SK-N-SH (cell line): ENCODE measurements around the gene RAE1. TPM values are rescaled to one million over a fixed set of nuclear protein-coding genes. Genes with fewer than 3 reads are reported as not detected.
A peak's percentile ranks its signal among the peaks of the same experiment; 100 is the strongest.

Source experiments
- CTCF ChIA-PET: fragments of 300-600, 350-600 bp; formaldehyde crosslinking; extraction: SDS; loops from one replicate; lab custom pipeline; 2021; lab: Yijun Ruan, JAX
- POLR2A ChIA-PET: fragments of 350-600 bp; sonication (Branson Sonifier 250); formaldehyde crosslinking; extraction: SDS; loops from one replicate; lab custom pipeline; 2020; ENCODE audit warnings: antibody characterized with exemption, inconsistent platforms; lab: Yijun Ruan, JAX
- DNase-seq: peaks from one replicate; pipeline ENCODE4 v3.0.0; 2012
- H2AFZ ChIP-seq: fragments of 200-600 bp; sonication (generic); 2 replicates; pipeline ENCODE4 v1.8.1; 2016; ENCODE audit warnings: antibody characterized with exemption, mild to moderate bottlenecking, low read depth
- H3F3A ChIP-seq: fragments of 200-600 bp; sonication (generic); replicated peaks from 2 replicates; pipeline ENCODE3; 2016; ENCODE audit warnings: antibody characterized with exemption, mild to moderate bottlenecking; ENCODE audit not compliant: insufficient read depth
- H3K27ac ChIP-seq, 2 experiments: fragments of 200-500 bp in 1 of 2; fragments of 200-600 bp in 1 of 2; sonication (Bioruptor generic) in 1 of 2; sonication (generic), shearing (Covaris generic) in 1 of 2; 2 replicates each; pipeline versions ENCODE4 v1.5.1 to v1.6.1; 2014 to 2016; ENCODE audit warnings: low read depth in 2 of 2, inconsistent platforms in 1 of 2, low read length in 1 of 2, mild to moderate bottlenecking in 1 of 2, mixed read lengths in 1 of 2
- H3K27me3 ChIP-seq: fragments of 200-600 bp; sonication (generic), shearing (Covaris generic); 2 replicates; pipeline ENCODE4 v1.6.1; 2016; ENCODE audit warnings: mixed run types; ENCODE audit not compliant: insufficient read depth
- H3K36me3 ChIP-seq, 2 experiments: fragments of 200-500 bp in 1 of 2; fragments of 200-600 bp in 1 of 2; sonication (Bioruptor generic) in 1 of 2; sonication (generic) in 1 of 2; replicated peaks in 1 of 2; 2 replicates each; pipeline versions ENCODE3 to v1.5.1; 2014 to 2016; ENCODE audit warnings: low read length in 1 of 2, mild to moderate bottlenecking in 1 of 2; ENCODE audit not compliant: insufficient read depth in 2 of 2, control insufficient read depth in 1 of 2
- H3K4me1 ChIP-seq, 2 experiments: fragments of 200-500 bp in 1 of 2; fragments of 200-600 bp in 1 of 2; sonication (Bioruptor generic) in 1 of 2; sonication (generic), shearing (Covaris generic) in 1 of 2; 2 replicates each; pipeline versions ENCODE4 v1.5.1 to v1.6.1; 2014 to 2016; ENCODE audit warnings: low read depth in 1 of 2, low read length in 1 of 2, mixed run types in 1 of 2; ENCODE audit not compliant: insufficient read depth in 2 of 2, control insufficient read depth in 1 of 2
- H3K4me2 ChIP-seq: fragments of 200-600 bp; sonication (generic), shearing (Covaris generic); 2 replicates; pipeline ENCODE4 v1.6.1; 2017; ENCODE audit warnings: mixed run types
- H3K4me3 ChIP-seq, 2 experiments: fragments of 200-500 bp in 1 of 2; fragments of 200-600 bp in 1 of 2; sonication (Bioruptor generic) in 1 of 2; sonication (generic), shearing (Covaris generic) in 1 of 2; 2 replicates each; pipeline versions ENCODE4 v1.5.1 to v1.8.1; 2014 to 2016; ENCODE audit warnings: low read depth in 2 of 2, inconsistent platforms in 1 of 2, low read length in 1 of 2, mild to moderate bottlenecking in 1 of 2, mixed read lengths in 1 of 2, moderate library complexity in 1 of 2
- H3K79me2 ChIP-seq: fragments of 200-600 bp; sonication (generic); 2 replicates; pipeline ENCODE4 v1.8.1; 2017; ENCODE audit warnings: mild to moderate bottlenecking; ENCODE audit not compliant: insufficient read depth
- H3K9ac ChIP-seq: fragments of 200-600 bp; sonication (generic); 2 replicates; pipeline ENCODE4 v1.6.1; 2017; ENCODE audit warnings: mixed run types
- H3K9me2 ChIP-seq: fragments of 200-600 bp; sonication (generic); 2 replicates; pipeline ENCODE4 v1.6.1; 2017; ENCODE audit warnings: mixed run types
- H3K9me3 ChIP-seq: fragments of 200-600 bp; sonication (generic); 2 replicates; pipeline ENCODE4 v1.6.1; 2017; ENCODE audit warnings: mixed run types, mild to moderate bottlenecking, moderate library complexity
- H4K20me1 ChIP-seq: fragments of 200-600 bp; sonication (generic); 2 replicates; pipeline ENCODE4 v1.6.1; 2017; ENCODE audit warnings: mild to moderate bottlenecking, mixed run types; ENCODE audit not compliant: insufficient read depth
- CHD2 ChIP-seq: fragments of 150-350 bp; IDR thresholded peaks from 2 replicates; pipeline ENCODE4 v1.6.1; 2018; ENCODE audit warnings: low read length; ENCODE audit not compliant: partially characterized antibody
- EP300 ChIP-seq, 2 experiments: IDR thresholded peaks; 2 replicates each; pipeline versions ENCODE4 v1.4.0 to v1.6.1; 2012; ENCODE audit warnings: borderline replicate concordance in 1 of 2, low read depth in 1 of 2, low read length in 1 of 2
- EZH2phosphoT487 ChIP-seq: fragments of 200-600 bp; sonication (generic); IDR thresholded peaks from 2 replicates; pipeline ENCODE4 v1.6.1; 2017; ENCODE audit warnings: low read depth, mixed run types, mild to moderate bottlenecking, antibody characterized with exemption, moderate library complexity, borderline replicate concordance
- FOSL2 ChIP-seq: IDR thresholded peaks from 2 replicates; pipeline ENCODE4 v1.4.0; 2012; ENCODE audit warnings: low read depth, mild to moderate bottlenecking, moderate library complexity, borderline replicate concordance
- FOXJ3 ChIP-seq: sonication (generic); formaldehyde crosslinking; IDR thresholded peaks from 2 replicates; pipeline ENCODE4 v1.5.1; 2020; ENCODE audit warnings: mild to moderate bottlenecking, missing genetic modification reagents
- FOXM1 ChIP-seq: IDR thresholded peaks from 2 replicates; pipeline ENCODE4 v1.4.0; 2012; ENCODE audit warnings: low read depth, mild to moderate bottlenecking
- JUND ChIP-seq: IDR thresholded peaks from 2 replicates; pipeline ENCODE4 v1.4.0; 2012
- MEF2A ChIP-seq: IDR thresholded peaks from 2 replicates; pipeline ENCODE4 v1.4.0; 2012; ENCODE audit warnings: low read depth, borderline replicate concordance
- NFIC ChIP-seq: IDR thresholded peaks from 2 replicates; pipeline ENCODE4 v1.4.0; 2012; ENCODE audit warnings: borderline replicate concordance
- POLR2AphosphoS5 ChIP-seq: IDR thresholded peaks from 2 replicates; pipeline ENCODE4 v1.6.1; 2012; ENCODE audit warnings: low read depth, low read length
- RAD21 ChIP-seq: IDR thresholded peaks from 2 replicates; pipeline ENCODE4 v1.6.1; 2012; ENCODE audit warnings: mild to moderate bottlenecking, low read length
- RCOR1 ChIP-seq: fragments of 150-350 bp; IDR thresholded peaks from 2 replicates; pipeline ENCODE4 v1.6.1; 2017; ENCODE audit warnings: antibody characterized with exemption, low read length
- RFX5 ChIP-seq: IDR thresholded peaks from 2 replicates; pipeline ENCODE4 v1.6.1; 2012; ENCODE audit warnings: mild to moderate bottlenecking, improper control_type of control experiment, low read length
- RXRA ChIP-seq: IDR thresholded peaks from 2 replicates; pipeline ENCODE4 v1.4.0; 2012; ENCODE audit warnings: low read depth, mild to moderate bottlenecking, borderline replicate concordance
- SIN3A ChIP-seq: IDR thresholded peaks from 2 replicates; pipeline ENCODE4 v1.6.1; 2012; ENCODE audit warnings: low read depth, mild to moderate bottlenecking, low read length, moderate library complexity, borderline replicate concordance
- SMC3 ChIP-seq: IDR thresholded peaks from 2 replicates; pipeline ENCODE4 v1.6.1; 2012; ENCODE audit warnings: low read depth, low read length, improper control_type of control experiment
- TAF1 ChIP-seq: IDR thresholded peaks from 2 replicates; pipeline ENCODE4 v1.6.1; 2012; ENCODE audit warnings: low read depth, mild to moderate bottlenecking, low read length, moderate library complexity, borderline replicate concordance
- TCF12 ChIP-seq: IDR thresholded peaks from 2 replicates; pipeline ENCODE4 v1.4.0; 2012
- TEAD4 ChIP-seq: IDR thresholded peaks from 2 replicates; pipeline ENCODE4 v1.4.0; 2012; ENCODE audit warnings: mild to moderate bottlenecking, borderline replicate concordance; ENCODE audit not compliant: insufficient read depth
- WGBS: methylation state at CpG from one replicate; pipeline ENCODE4 v1.1.6; 2017; ENCODE audit warnings: low lambda C conversion rate; 5-methylcytosine and 5-hydroxymethylcytosine counted together
- polyA plus RNA-seq, 3 experiments: library from polyadenylated mRNA; depleted of rRNA; stranded (reverse); fragments of >200 nt; gene quantifications; 2 replicates each; pipeline ENCODE4 v1.2.3, GENCODE V29; 2012
- TF ChIP-seq, protein P1 (sequence below): IDR thresholded peaks from 2 replicates; pipeline ENCODE4; 2012
- TF ChIP-seq, protein P2 (sequence below): fragments of 150-350 bp; IDR thresholded peaks from 2 replicates; pipeline ENCODE4 v1.6.1; 2017; ENCODE audit warnings: antibody characterized with exemption, low read length, low read depth, borderline replicate concordance
- TF ChIP-seq, protein P3 (sequence below): fragments of 200-600 bp; sonication (generic); IDR thresholded peaks from 2 replicates; pipeline ENCODE4 v1.6.1; 2017; ENCODE audit warnings: antibody characterized with exemption, mild to moderate bottlenecking, moderate library complexity
- TF ChIP-seq, protein P4 (sequence below): IDR thresholded peaks from 2 replicates; pipeline ENCODE4 v1.4.0; 2012; ENCODE audit warnings: low read depth, borderline replicate concordance
- TF ChIP-seq, protein P5 (sequence below): IDR thresholded peaks from 2 replicates; pipeline ENCODE4 v1.4.0; 2012; ENCODE audit warnings: low read depth

RAE1 gene
- polyA plus RNA-seq, 1 of the 3 experiments (the other 2 are of a cell fraction): 82.4 TPM

DNA sequence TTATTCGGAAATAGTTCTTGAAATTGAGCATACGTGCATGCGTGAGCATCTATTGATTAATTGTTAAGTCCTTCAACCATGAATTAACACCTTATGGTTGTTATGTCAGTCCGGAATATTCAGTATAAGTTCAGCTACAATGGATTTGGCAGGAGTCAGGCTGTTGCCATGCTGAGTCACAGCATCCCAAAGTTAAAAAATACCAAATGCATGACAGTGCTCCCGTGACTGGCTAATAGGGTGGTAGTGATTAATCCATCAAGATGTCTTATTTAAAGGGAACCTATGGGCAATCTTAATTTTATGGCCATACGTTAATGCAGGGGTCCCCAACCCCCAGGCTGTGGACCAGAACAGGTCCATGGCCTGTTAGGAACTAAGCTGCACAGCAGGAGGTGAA, 10.5 kb downstream of the RAE1 start:
- Histone ChIP-seq H3K27me3 (no peaks in the 10 kb centered on the region), H3K9ac (no peak overlapping the region), H3K9me3 (no peaks in the 10 kb centered on the region), H3K79me2 (peaks cover 30% of the 10 kb centered on the region), H3K4me2 (peak overlapping the region; percentile 35; the same call in 1 of the 2 replicates), H3K27ac (no peak overlapping the region), H4K20me1 (no peaks in the 10 kb centered on the region), H3F3A (peaks cover 10% of the 10 kb centered on the region), H3K36me3 (peaks cover 40 to 53% of the 10 kb centered on the region in 2 experiments), H3K4me1 (no peaks in the 10 kb centered on the region), H3K4me3 (no peak overlapping the region), H2AFZ (no peak overlapping the region), H3K9me2 (no peaks in the 10 kb centered on the region)
- peak; percentile 60 for TF ChIP-seq NFIC
- TF ChIP-seq, protein P1, sequence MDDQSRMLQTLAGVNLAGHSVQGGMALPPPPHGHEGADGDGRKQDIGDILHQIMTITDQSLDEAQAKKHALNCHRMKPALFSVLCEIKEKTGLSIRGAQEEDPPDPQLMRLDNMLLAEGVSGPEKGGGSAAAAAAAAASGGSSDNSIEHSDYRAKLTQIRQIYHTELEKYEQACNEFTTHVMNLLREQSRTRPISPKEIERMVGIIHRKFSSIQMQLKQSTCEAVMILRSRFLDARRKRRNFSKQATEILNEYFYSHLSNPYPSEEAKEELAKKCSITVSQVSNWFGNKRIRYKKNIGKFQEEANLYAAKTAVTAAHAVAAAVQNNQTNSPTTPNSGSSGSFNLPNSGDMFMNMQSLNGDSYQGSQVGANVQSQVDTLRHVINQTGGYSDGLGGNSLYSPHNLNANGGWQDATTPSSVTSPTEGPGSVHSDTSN: peak; percentile 79
- TF ChIP-seq, protein P2, sequence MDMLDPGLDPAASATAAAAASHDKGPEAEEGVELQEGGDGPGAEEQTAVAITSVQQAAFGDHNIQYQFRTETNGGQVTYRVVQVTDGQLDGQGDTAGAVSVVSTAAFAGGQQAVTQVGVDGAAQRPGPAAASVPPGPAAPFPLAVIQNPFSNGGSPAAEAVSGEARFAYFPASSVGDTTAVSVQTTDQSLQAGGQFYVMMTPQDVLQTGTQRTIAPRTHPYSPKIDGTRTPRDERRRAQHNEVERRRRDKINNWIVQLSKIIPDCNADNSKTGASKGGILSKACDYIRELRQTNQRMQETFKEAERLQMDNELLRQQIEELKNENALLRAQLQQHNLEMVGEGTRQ: no peak
- TF ChIP-seq EP300 (IDR thresholded peaks at IDR 0.05; ENCODE audit: borderline replicate concordance in 1 of 2, low read depth in 1 of 2, low read length in 1 of 2): no peak
- peak; percentile 68 for TF ChIP-seq JUND
- TF ChIP-seq FOSL2: peak; percentile 86; the same call in 1 of the 2 replicates
- no peak for TF ChIP-seq CHD2
- no peak for TF ChIP-seq RAD21
- TF ChIP-seq FOXM1: no peak
- peak; percentile 43; the same call in 1 of the 2 replicates for TF ChIP-seq TCF12
- TF ChIP-seq SIN3A: no peak
- no peak for TF ChIP-seq RXRA
- WGBS: 43% methylated on average over 6 of the region's 6 CpGs
- DNase-seq: no peak
- CTCF ChIA-PET: interaction anchor here (1.3 to 4.2 kb wide), 2 partner anchors 19 to 271 kb away, joined by 3 to 20 read pairs; no protein-coding TSS in a partner anchor
- POLR2A ChIA-PET: no interaction called here

DNA sequence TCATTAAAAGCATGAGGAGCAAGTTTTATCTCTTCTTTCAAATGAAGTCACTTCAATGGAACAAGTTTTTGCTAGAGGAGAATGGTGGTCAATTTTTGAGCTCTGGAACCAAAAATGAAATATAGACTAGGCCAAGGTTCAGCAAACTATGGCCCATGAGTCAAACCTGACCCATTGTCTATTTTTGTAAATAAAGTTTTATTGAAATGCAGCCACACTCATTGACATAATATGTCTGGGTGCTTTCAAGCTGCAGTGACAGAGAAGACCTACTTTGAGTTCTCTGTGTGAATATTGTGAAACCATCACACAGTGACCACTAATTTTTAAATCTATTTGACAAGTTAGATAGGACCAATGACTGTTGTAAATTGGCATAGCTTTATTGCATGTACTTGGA, 13.4 kb downstream of the RAE1 start:
- Histone ChIP-seq H3K27me3 (no peaks in the 10 kb centered on the region), H3K36me3 (peaks cover 60 to 64% of the 10 kb centered on the region in 2 experiments), H3K9me3 (no peaks in the 10 kb centered on the region), H3K9ac (no peak overlapping the region), H4K20me1 (no peaks in the 10 kb centered on the region), H3K4me2 (no peak overlapping the region), H3K27ac (no peak overlapping the region), H3F3A (peaks cover 10% of the 10 kb centered on the region), H3K9me2 (no peaks in the 10 kb centered on the region), H3K4me1 (no peaks in the 10 kb centered on the region), H2AFZ (no peak overlapping the region), H3K79me2 (peaks cover 30% of the 10 kb centered on the region), H3K4me3 (no peak overlapping the region)
- CTCF ChIA-PET: interaction anchor here (0.9 kb wide), 1 partner anchor 134 kb away, joined by 3 read pairs; no protein-coding TSS in a partner anchor
- no peak for DNase-seq
- POLR2A ChIA-PET: no interaction called here
- no peak for TF ChIP-seq EZH2phosphoT487
- no peak for TF ChIP-seq FOXM1
- TF ChIP-seq FOSL2: no peak
- TF ChIP-seq, protein P3, sequence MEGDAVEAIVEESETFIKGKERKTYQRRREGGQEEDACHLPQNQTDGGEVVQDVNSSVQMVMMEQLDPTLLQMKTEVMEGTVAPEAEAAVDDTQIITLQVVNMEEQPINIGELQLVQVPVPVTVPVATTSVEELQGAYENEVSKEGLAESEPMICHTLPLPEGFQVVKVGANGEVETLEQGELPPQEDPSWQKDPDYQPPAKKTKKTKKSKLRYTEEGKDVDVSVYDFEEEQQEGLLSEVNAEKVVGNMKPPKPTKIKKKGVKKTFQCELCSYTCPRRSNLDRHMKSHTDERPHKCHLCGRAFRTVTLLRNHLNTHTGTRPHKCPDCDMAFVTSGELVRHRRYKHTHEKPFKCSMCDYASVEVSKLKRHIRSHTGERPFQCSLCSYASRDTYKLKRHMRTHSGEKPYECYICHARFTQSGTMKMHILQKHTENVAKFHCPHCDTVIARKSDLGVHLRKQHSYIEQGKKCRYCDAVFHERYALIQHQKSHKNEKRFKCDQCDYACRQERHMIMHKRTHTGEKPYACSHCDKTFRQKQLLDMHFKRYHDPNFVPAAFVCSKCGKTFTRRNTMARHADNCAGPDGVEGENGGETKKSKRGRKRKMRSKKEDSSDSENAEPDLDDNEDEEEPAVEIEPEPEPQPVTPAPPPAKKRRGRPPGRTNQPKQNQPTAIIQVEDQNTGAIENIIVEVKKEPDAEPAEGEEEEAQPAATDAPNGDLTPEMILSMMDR: no peak
- TF ChIP-seq SMC3: no peak
- no peak for TF ChIP-seq FOXJ3 (CRISPR knock-in tag)
- TF ChIP-seq RFX5: no peak
- TF ChIP-seq CHD2: no peak
- TF ChIP-seq, protein P4, sequence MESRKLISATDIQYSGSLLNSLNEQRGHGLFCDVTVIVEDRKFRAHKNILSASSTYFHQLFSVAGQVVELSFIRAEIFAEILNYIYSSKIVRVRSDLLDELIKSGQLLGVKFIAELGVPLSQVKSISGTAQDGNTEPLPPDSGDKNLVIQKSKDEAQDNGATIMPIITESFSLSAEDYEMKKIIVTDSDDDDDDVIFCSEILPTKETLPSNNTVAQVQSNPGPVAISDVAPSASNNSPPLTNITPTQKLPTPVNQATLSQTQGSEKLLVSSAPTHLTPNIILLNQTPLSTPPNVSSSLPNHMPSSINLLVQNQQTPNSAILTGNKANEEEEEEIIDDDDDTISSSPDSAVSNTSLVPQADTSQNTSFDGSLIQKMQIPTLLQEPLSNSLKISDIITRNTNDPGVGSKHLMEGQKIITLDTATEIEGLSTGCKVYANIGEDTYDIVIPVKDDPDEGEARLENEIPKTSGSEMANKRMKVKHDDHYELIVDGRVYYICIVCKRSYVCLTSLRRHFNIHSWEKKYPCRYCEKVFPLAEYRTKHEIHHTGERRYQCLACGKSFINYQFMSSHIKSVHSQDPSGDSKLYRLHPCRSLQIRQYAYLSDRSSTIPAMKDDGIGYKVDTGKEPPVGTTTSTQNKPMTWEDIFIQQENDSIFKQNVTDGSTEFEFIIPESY: no peak
- no peak for TF ChIP-seq MEF2A
- TF ChIP-seq TAF1: no peak
- TF ChIP-seq, protein P5, sequence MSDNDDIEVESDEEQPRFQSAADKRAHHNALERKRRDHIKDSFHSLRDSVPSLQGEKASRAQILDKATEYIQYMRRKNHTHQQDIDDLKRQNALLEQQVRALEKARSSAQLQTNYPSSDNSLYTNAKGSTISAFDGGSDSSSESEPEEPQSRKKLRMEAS: no peak
- TF ChIP-seq JUND: no peak
- no peak for TF ChIP-seq POLR2AphosphoS5
- no peak for TF ChIP-seq RCOR1
- TF ChIP-seq TEAD4: no peak
